Small intestine (tissue), 7 donors: ENCODE data around the gene P3H2. TPM values are rescaled to one million over a fixed set of nuclear protein-coding genes. Genes with fewer than 3 reads are reported as not detected.

ENCODE experiments used
- DNase-seq, 2 donors: peaks; one replicate each; pipeline versions ENCODE4 v3.0.0 to v3.0.0-alpha.2; 2013
- FAIRE-seq: peaks from 2 replicates; lab custom pipeline; 2012; peaks lifted over from hg19 to GRCh38; lab: Jason Lieb, UNC
- H3K27ac ChIP-seq, 3 donors: one replicate each; pipeline ENCODE4 v1.5.1; 2013; ENCODE audit warnings: low read length in 2 of 3, mild to moderate bottlenecking in 2 of 3, control low read depth in 1 of 3, inconsistent platforms in 1 of 3, low read depth in 1 of 3, moderate library complexity in 1 of 3
- H3K27me3 ChIP-seq, 3 donors: one replicate each; pipeline ENCODE4 v1.6.1; 2013; ENCODE audit warnings: low read length in 3 of 3, inconsistent platforms in 1 of 3; ENCODE audit not compliant: control insufficient read depth in 3 of 3, insufficient read depth in 3 of 3
- H3K36me3 ChIP-seq, 3 donors: one replicate each; pipeline ENCODE4 v1.6.1; 2013; ENCODE audit warnings: low read length in 3 of 3, inconsistent platforms in 1 of 3, low read depth in 1 of 3, mild to moderate bottlenecking in 1 of 3, moderate library complexity in 1 of 3; ENCODE audit not compliant: control insufficient read depth in 3 of 3, insufficient read depth in 2 of 3
- H3K4me1 ChIP-seq, 3 donors: one replicate each; pipeline ENCODE4 v1.6.1; 2013; ENCODE audit warnings: low read length in 2 of 3, inconsistent platforms in 1 of 3, low read depth in 1 of 3, mild to moderate bottlenecking in 1 of 3, moderate library complexity in 1 of 3; ENCODE audit not compliant: control insufficient read depth in 3 of 3, insufficient read depth in 2 of 3
- H3K4me3 ChIP-seq, 3 donors: one replicate each; pipeline ENCODE4 v1.5.1; 2013; ENCODE audit warnings: low read length in 3 of 3, control low read depth in 1 of 3, inconsistent platforms in 1 of 3, low read depth in 1 of 3, mild to moderate bottlenecking in 1 of 3, moderate library complexity in 1 of 3
- H3K9me3 ChIP-seq, 2 donors: one replicate each; pipeline ENCODE4 v1.6.1; 2013; ENCODE audit warnings: low read depth in 1 of 2, low read length in 1 of 2; ENCODE audit not compliant: control insufficient read depth in 2 of 2, insufficient read depth in 1 of 2
- WGBS, 3 donors: extraction: QIAGEN DNeasy Blood & Tissue Kit; methylation state at CpG; one replicate each; pipeline ENCODE4 v1.1.7; 2013; 5-methylcytosine and 5-hydroxymethylcytosine counted together
- polyA plus RNA-seq, 4 donors: library from polyadenylated mRNA; stranded (reverse) in 3 of 4; unstranded in 1 of 4; fragments of 200-250 nt in 3 of 4; fragments of 120-200 nt in 1 of 4; gene quantifications; one replicate each; pipeline versions ENCODE4 v1.2.1 to v1.2.3, GENCODE V29; 2013
- donor health status: healthy with polysubstance abuse.
- donor health status: control.
- donor health status: control.
- donor health status: Bipolar disorder and iron deficiency.
- donor health status: healthy.

The P3H2 gene
- polyA plus RNA-seq, 4 donors: 0.22 to 2.0 (median 0.96) TPM

DNA sequence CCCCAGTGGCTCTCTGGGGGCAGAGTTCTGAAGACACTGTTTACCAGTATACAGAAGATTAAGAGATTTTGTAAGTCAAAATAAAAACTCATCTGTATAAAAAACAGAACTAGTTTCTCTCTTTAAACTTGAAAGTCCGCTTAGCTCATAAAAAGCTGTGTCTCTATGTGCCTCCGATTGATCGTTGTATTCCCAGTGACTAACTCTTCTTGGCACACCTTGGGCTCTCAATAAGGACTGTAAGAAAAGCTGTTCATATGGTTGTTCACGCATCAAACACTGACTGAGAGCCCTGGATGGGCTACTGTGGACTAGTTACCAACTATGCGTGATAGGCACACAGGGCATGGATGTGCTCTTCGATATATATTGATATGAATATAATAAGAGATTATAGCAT is 107.9 kb downstream of the P3H2 start:
- Histone ChIP-seq H3K4me3 (no peak overlapping the region), H3K36me3 (no peaks in the 10 kb centered on the region), H3K9me3 (no peaks in the 10 kb centered on the region), H3K4me1 (peaks cover 0 to 9% (median 0%) of the 10 kb centered on the region in 3 donors), H3K27me3 (peaks cover 0 to 2% (median 0%) of the 10 kb centered on the region in 3 donors), H3K27ac (no peak overlapping the region)
- FAIRE-seq (no peak), DNase-seq (no peak)
- 55 to 73% (median 64%) methylated on average over 6 of the region's 6 CpGs for WGBS, 3 donors

DNA sequence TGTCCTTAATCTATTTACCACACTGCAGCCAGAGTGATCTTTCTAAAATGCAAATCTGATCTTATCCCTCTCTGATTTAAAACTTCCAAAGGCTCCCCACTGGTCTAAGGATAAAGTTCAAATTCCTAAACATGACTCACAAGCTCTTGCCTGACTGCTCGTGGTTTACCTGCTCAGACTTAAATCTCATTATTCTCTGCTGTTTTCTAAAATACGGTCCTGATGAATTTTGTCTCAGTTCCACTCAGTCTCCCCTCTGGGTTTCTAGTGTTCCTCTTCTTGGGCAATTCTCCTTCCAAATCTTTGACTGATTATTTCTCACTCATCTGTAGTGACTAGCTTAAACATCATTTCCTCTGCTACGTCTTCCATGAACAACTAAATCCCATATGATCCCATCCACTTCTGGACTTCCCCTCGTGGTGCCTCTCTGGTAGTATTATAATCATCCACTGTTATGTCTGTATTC is 108.3 kb downstream of the P3H2 start:
- Histone ChIP-seq H3K4me1 (peaks cover 0 to 9% (median 0%) of the 10 kb centered on the region in 3 donors), H3K27ac (no peak overlapping the region), H3K27me3 (peaks cover 0 to 2% (median 0%) of the 10 kb centered on the region in 3 donors), H3K36me3 (no peaks in the 10 kb centered on the region), H3K4me3 (no peak overlapping the region), H3K9me3 (no peaks in the 10 kb centered on the region)
- 12 to 34% (median 28%) methylated on average over 4 of the region's 4 CpGs for WGBS, 3 donors
- FAIRE-seq: no peak
- peak; percentile 29 to 40 for DNase-seq

DNA sequence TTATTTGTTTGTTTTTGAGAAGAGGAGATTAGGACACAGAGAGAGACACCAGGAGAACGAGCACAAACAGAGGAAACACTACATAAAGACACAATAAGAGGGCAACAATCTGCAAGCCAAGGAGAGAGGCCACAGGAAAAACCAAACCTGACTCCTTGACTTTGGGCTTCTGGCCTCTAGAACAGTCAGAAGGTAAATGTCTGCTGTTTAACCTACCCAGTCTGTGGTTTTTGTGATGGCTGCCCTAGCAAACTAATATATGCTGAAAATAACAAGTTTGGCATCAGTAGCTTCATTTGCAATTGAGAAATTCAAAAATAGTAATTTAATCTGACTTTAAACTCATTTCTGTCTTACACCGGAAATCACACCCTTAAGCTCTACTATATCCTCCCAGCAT is 110.2 kb downstream of the P3H2 start:
- Histone ChIP-seq H3K9me3 (no peaks in the 10 kb centered on the region), H3K4me1 (peaks cover 0 to 9% (median 0%) of the 10 kb centered on the region in 3 donors), H3K4me3 (no peak overlapping the region), H3K27me3 (peaks cover 0 to 2% (median 0%) of the 10 kb centered on the region in 3 donors), H3K27ac (no peak overlapping the region), H3K36me3 (no peaks in the 10 kb centered on the region)
- DNase-seq (no peak), FAIRE-seq (no peak)
- WGBS, 3 donors: 53 to 69% (median 68%) methylated on average over 2 of the region's 2 CpGs

DNA sequence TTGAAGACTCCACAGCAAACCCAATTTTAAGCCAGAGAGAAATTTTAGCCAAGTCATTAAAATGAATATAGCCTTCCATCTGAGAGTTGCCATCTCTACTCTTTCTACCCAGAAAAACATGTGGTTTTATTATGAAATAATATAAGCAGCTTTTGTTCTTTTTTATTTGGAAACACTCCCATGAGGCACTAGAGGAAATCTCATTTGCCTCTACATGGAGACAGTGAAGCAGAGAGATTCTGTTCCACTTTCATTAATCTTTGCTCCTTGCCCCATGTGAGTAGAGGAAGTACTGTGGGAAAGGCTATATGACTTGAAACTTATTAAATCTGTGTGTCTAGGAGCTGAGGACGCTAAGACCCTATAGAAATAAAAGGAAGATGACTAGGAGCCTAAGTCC is 111.1 kb downstream of the P3H2 start:
- WGBS, 3 donors: 42 to 50% (median 44%) methylated on average over 1 of the region's 1 CpG

DNA sequence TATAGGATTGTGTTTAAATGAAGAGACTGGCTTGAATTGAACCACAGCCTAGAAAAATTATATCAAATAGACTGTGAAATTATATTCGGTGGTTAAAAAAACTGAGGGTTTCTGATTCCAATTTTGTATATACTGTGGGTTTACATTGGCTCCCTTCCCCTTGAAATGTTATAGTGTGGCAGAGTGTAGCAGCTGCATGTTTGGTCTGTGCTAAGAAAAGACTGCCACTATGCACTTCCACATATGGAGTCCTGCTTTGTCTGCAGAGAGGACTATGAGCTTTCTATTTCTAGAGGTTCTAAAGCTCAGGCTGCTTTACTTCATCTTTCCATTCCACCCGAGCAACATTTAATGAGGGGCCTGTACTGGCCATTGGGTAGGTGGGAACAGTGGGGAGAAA is 112.3 kb downstream of the P3H2 start:
- Histone ChIP-seq H3K27me3 (peaks cover 0 to 2% (median 0%) of the 10 kb centered on the region in 3 donors), H3K27ac (no peak overlapping the region), H3K4me3 (no peak overlapping the region), H3K9me3 (no peaks in the 10 kb centered on the region), H3K36me3 (no peaks in the 10 kb centered on the region), H3K4me1 (peaks cover 0 to 9% (median 2%) of the 10 kb centered on the region in 3 donors)
- DNase-seq: no peak
- no peak for FAIRE-seq
- WGBS, 3 donors: 66 to 86% (median 78%) methylated on average over 2 of the region's 2 CpGs

More for the DNA sequence above, 111.1 kb downstream of the P3H2 start:
- H3K27me3 ChIP-seq: peaks cover 0 to 2% (median 0%) of the 10 kb centered on the region in 3 donors
- H3K27ac ChIP-seq: no peak overlapping the region
- FAIRE-seq (no peak), DNase-seq (no peak)
- H3K4me3 ChIP-seq: no peak overlapping the region
- no peaks in the 10 kb centered on the region for H3K36me3 ChIP-seq
- peaks cover 0 to 9% (median 0%) of the 10 kb centered on the region in 3 donors for H3K4me1 ChIP-seq
- H3K9me3 ChIP-seq: no peaks in the 10 kb centered on the region

DNA sequence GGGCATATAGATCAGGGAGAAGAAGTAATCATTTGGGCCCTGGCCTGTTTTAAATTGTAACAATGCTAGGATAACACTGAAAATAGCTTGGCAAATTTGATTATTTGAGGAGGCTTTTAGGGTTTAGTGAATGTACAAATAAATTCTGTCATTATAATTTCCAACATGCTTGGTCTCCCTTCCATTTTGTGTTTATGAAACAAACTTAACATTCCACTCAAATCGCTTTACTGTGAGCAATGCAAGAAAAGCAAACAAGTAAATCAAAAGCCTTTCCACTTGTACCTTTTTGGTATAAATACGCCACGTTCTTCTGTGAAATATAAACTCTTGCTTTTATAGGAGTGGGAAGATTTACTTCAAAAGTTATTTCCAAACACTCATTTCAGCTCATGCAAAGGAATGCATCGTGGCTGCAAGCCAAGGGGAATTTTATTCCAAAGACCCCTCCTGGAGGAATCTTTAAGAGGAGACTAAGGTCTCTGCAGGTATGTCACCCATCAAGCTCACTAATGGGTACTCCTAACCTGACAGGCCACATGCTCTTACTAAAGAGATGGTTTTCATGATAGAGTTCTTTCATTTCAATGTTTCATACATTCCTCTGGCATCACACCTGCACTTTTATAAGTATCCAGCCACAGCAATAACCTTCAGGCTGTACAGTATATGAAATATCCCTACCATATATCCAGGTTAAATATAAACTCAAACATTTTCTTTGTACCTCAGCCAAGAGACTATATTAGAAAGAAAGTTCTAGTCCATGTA is 115.2 kb downstream of the P3H2 start:
- H3K4me1 ChIP-seq: peaks cover 0 to 3% (median 0%) of the 10 kb centered on the region in 3 donors
- DNase-seq (no peak), FAIRE-seq (no peak)
- H3K9me3 ChIP-seq: no peaks in the 10 kb centered on the region
- no peaks in the 10 kb centered on the region for H3K27me3 ChIP-seq
- H3K27ac ChIP-seq: no peak overlapping the region
- H3K36me3 ChIP-seq: no peaks in the 10 kb centered on the region
- no peak overlapping the region for H3K4me3 ChIP-seq
- WGBS, 3 donors: 67 to 76% (median 74%) methylated on average over 4 of the region's 4 CpGs

DNA sequence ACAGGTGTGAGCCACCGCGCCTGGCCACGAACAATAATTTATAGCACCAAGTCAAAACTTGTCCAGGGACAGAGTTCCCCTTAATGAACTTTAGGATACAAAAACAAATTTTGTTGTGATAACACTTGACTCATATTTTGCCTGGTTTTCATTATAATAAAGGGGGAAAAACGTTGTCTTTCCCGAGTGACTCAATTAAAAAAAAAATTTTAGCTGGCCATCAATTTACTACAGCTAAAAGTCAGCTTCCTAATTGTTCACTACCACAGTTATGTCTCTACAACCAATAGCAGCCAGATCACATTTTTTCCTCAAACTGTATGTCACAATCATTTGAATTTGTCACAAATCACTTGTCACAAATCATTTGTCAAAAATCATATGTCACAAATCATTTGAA is 116.0 kb downstream of the P3H2 start:
- FAIRE-seq (no peak), DNase-seq (no peak)
- no peaks in the 10 kb centered on the region for H3K27me3 ChIP-seq
- no peak overlapping the region for H3K4me3 ChIP-seq
- WGBS, 3 donors: 73 to 84% (median 83%) methylated on average over 5 of the region's 5 CpGs
- H3K36me3 ChIP-seq: no peaks in the 10 kb centered on the region
- H3K27ac ChIP-seq: no peak overlapping the region
- peaks cover 0 to 3% (median 0%) of the 10 kb centered on the region in 3 donors for H3K4me1 ChIP-seq
- no peaks in the 10 kb centered on the region for H3K9me3 ChIP-seq

DNA sequence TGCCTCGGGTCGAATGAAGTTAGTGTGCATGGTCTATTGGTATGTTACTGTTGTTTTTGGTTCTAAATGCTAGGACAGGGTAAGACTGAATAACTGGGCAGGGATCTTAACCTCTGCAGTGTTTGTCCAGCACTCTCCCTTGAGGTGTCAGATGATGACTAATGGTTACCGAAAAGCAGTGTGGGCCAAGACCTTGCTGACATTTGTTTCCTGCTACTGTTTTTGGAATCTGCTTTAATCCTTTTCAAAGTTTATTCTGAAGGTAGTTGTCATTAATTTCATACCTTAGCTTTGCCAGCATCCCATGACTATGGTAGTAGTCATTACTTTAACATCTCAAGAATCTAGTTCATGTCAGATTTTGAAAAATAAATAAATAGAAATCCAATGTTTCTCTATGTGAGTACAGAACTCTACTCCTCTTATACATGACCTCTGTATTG is 117.0 kb downstream of the P3H2 start:
- Histone ChIP-seq H3K36me3 (no peaks in the 10 kb centered on the region), H3K27ac (no peak overlapping the region), H3K9me3 (no peaks in the 10 kb centered on the region), H3K27me3 (no peaks in the 10 kb centered on the region), H3K4me3 (no peak overlapping the region), H3K4me1 (peaks cover 0 to 3% (median 0%) of the 10 kb centered on the region in 3 donors)
- FAIRE-seq: no peak
- 58 to 86% (median 85%) methylated on average over 3 of the region's 3 CpGs for WGBS, 3 donors
- no peak for DNase-seq
